ENCODE data around the gene DNAL1. TPM values are rescaled to one million over a fixed set of nuclear protein-coding genes. Genes with fewer than 3 reads are reported as not detected.

DNAL1 gene
- total RNA-seq, 1 donor from 2014 or later = 5.3 TPM

- DNase-seq (ENCODE audit: low spot score) = no peak
- Mint-ChIP-seq H3K4me1 (ENCODE audit: low read depth) (no peaks in the 10 kb centered on the region), H3K27ac (no peak overlapping the region), H3K9me3 (no peaks in the 10 kb centered on the region), H3K36me3 (ENCODE audit: low read depth) (peaks cover 2% of the 10 kb centered on the region), H3K4me3 (no peak overlapping the region), H3K27me3 (ENCODE audit: insufficient read depth) (no peaks in the 10 kb centered on the region)
- intact Hi-C loops (cut with micrococcal nuclease) = no loop called here
These were observed 15.7 kb downstream of the DNAL1 start for GRCh38 chr14:73660511-73660910.

- intact Hi-C loops (cut with micrococcal nuclease) = no loop called here
- Mint-ChIP-seq H3K36me3 (ENCODE audit: low read depth) (peaks cover 2% of the 10 kb centered on the region), H3K4me1 (ENCODE audit: low read depth) (no peaks in the 10 kb centered on the region), H3K4me3 (no peak overlapping the region), H3K27me3 (ENCODE audit: insufficient read depth) (no peaks in the 10 kb centered on the region), H3K27ac (no peak overlapping the region), H3K9me3 (no peaks in the 10 kb centered on the region)
- DNase-seq (ENCODE audit: low spot score) = no peak
These were observed 17.1 kb downstream of the DNAL1 start for GRCh38 chr14:73661872-73662271.

GRCh38 chr14:73662487-73662943 lies 17.7 kb downstream of the DNAL1 start:
- H3K27ac Mint-ChIP-seq = no peak overlapping the region
- no peaks in the 10 kb centered on the region for H3K4me1 Mint-ChIP-seq (ENCODE audit: low read depth)
- H3K9me3 Mint-ChIP-seq = no peaks in the 10 kb centered on the region
- intact Hi-C loops (cut with micrococcal nuclease) = no loop called here
- H3K36me3 Mint-ChIP-seq (ENCODE audit: low read depth) = peaks cover 2% of the 10 kb centered on the region
- no peak overlapping the region for H3K4me3 Mint-ChIP-seq
- DNase-seq (ENCODE audit: low spot score) = no peak
- H3K27me3 Mint-ChIP-seq (ENCODE audit: insufficient read depth) = no peaks in the 10 kb centered on the region

- intact Hi-C loops (cut with micrococcal nuclease) = no loop called here
- peaks cover 2% of the 10 kb centered on the region for H3K36me3 Mint-ChIP-seq (ENCODE audit: low read depth)
- no peak overlapping the region for H3K27ac Mint-ChIP-seq
- no peaks in the 10 kb centered on the region for H3K9me3 Mint-ChIP-seq
- H3K4me3 Mint-ChIP-seq = no peak overlapping the region
- H3K27me3 Mint-ChIP-seq (ENCODE audit: insufficient read depth) = no peaks in the 10 kb centered on the region
- no peaks in the 10 kb centered on the region for H3K4me1 Mint-ChIP-seq (ENCODE audit: low read depth)
- DNase-seq (ENCODE audit: low spot score) = no peak
These were observed 18.9 kb downstream of the DNAL1 start for GRCh38 chr14:73663548-73664212.

- Mint-ChIP-seq H3K4me3 (no peak overlapping the region), H3K27me3 (ENCODE audit: insufficient read depth) (no peaks in the 10 kb centered on the region), H3K27ac (no peak overlapping the region), H3K36me3 (ENCODE audit: low read depth) (peaks cover 2% of the 10 kb centered on the region), H3K9me3 (no peaks in the 10 kb centered on the region), H3K4me1 (ENCODE audit: low read depth) (no peaks in the 10 kb centered on the region)
- no peak for DNase-seq (ENCODE audit: low spot score)
- intact Hi-C loops (cut with micrococcal nuclease) = no loop called here
These were observed 20.3 kb downstream of the DNAL1 start for GRCh38 chr14:73665130-73665529.

GRCh38 chr14:73666583-73666982 lies 21.8 kb downstream of the DNAL1 start:
- no peak for DNase-seq (ENCODE audit: low spot score)
- intact Hi-C loops (cut with micrococcal nuclease) = no loop called here

GRCh38 chr14:73667854-73668253 lies 23.1 kb downstream of the DNAL1 start:
- intact Hi-C loops (cut with micrococcal nuclease) = no loop called here
- Mint-ChIP-seq H3K27me3 (ENCODE audit: insufficient read depth) (no peaks in the 10 kb centered on the region), H3K36me3 (ENCODE audit: low read depth) (peaks cover under 1% of the 10 kb centered on the region), H3K9me3 (no peaks in the 10 kb centered on the region), H3K27ac (no peak overlapping the region), H3K4me3 (no peak overlapping the region), H3K4me1 (ENCODE audit: low read depth) (no peaks in the 10 kb centered on the region)
- DNase-seq (ENCODE audit: low spot score) = no peak

More at GRCh38 chr14:73666583-73666982, 21.8 kb downstream of the DNAL1 start:
- Mint-ChIP-seq H3K36me3 (ENCODE audit: low read depth) (peaks cover 2% of the 10 kb centered on the region), H3K4me1 (ENCODE audit: low read depth) (no peaks in the 10 kb centered on the region), H3K4me3 (no peak overlapping the region), H3K9me3 (no peaks in the 10 kb centered on the region), H3K27me3 (ENCODE audit: insufficient read depth) (no peaks in the 10 kb centered on the region), H3K27ac (no peak overlapping the region)

GRCh38 chr14:73674986-73675385 lies 30.2 kb downstream of the DNAL1 start:
- no peaks in the 10 kb centered on the region for H3K27me3 Mint-ChIP-seq (ENCODE audit: insufficient read depth)
- peaks cover 1% of the 10 kb centered on the region for H3K36me3 Mint-ChIP-seq (ENCODE audit: low read depth)
- intact Hi-C loops (cut with micrococcal nuclease) = no loop called here
- H3K27ac Mint-ChIP-seq = no peak overlapping the region
- H3K9me3 Mint-ChIP-seq = no peaks in the 10 kb centered on the region
- H3K4me1 Mint-ChIP-seq (ENCODE audit: low read depth) = no peaks in the 10 kb centered on the region
- no peak overlapping the region for H3K4me3 Mint-ChIP-seq
- no peak for DNase-seq (ENCODE audit: low spot score)

GRCh38 chr14:73678698-73679097 lies 33.9 kb downstream of the DNAL1 start:
- no peak overlapping the region for H3K4me3 Mint-ChIP-seq
- intact Hi-C loops (cut with micrococcal nuclease) = no loop called here
- H3K9me3 Mint-ChIP-seq = no peaks in the 10 kb centered on the region
- peaks cover 1% of the 10 kb centered on the region for H3K36me3 Mint-ChIP-seq (ENCODE audit: low read depth)
- H3K27ac Mint-ChIP-seq = no peak overlapping the region
- H3K4me1 Mint-ChIP-seq (ENCODE audit: low read depth) = no peaks in the 10 kb centered on the region
- no peaks in the 10 kb centered on the region for H3K27me3 Mint-ChIP-seq (ENCODE audit: insufficient read depth)
- no peak for DNase-seq (ENCODE audit: low spot score)

- DNase-seq (ENCODE audit: low spot score) = no peak
- Mint-ChIP-seq H3K36me3 (ENCODE audit: low read depth) (no peaks in the 10 kb centered on the region), H3K27me3 (ENCODE audit: insufficient read depth) (no peaks in the 10 kb centered on the region), H3K4me3 (no peak overlapping the region), H3K9me3 (no peaks in the 10 kb centered on the region), H3K27ac (no peak overlapping the region), H3K4me1 (ENCODE audit: low read depth) (no peaks in the 10 kb centered on the region)
- intact Hi-C loops (cut with micrococcal nuclease) = no loop called here
These were observed 36.0 kb downstream of the DNAL1 start for GRCh38 chr14:73680821-73681220.

- Mint-ChIP-seq H3K4me1 (ENCODE audit: low read depth) (no peaks in the 10 kb centered on the region), H3K36me3 (ENCODE audit: low read depth) (peaks cover 3% of the 10 kb centered on the region), H3K27me3 (ENCODE audit: insufficient read depth) (no peaks in the 10 kb centered on the region), H3K4me3 (no peak overlapping the region), H3K9me3 (no peaks in the 10 kb centered on the region), H3K27ac (no peak overlapping the region)
- DNase-seq (ENCODE audit: low spot score) = no peak
- intact Hi-C loops (cut with micrococcal nuclease) = no loop called here
These were observed 39.8 kb downstream of the DNAL1 start for GRCh38 chr14:73684627-73685026.

- Mint-ChIP-seq H3K4me1 (ENCODE audit: low read depth) (no peaks in the 10 kb centered on the region), H3K4me3 (no peak overlapping the region), H3K36me3 (ENCODE audit: low read depth) (peaks cover 3% of the 10 kb centered on the region), H3K9me3 (no peaks in the 10 kb centered on the region), H3K27me3 (ENCODE audit: insufficient read depth) (no peaks in the 10 kb centered on the region), H3K27ac (no peak overlapping the region)
- intact Hi-C loops (cut with micrococcal nuclease) = no loop called here
- DNase-seq (ENCODE audit: low spot score) = no peak
These were observed 40.5 kb downstream of the DNAL1 start for GRCh38 chr14:73685328-73685727.

GRCh38 chr14:73686901-73687300 lies 42.1 kb downstream of the DNAL1 start:
- DNase-seq (ENCODE audit: low spot score) = no peak
- Mint-ChIP-seq H3K27ac (no peak overlapping the region), H3K4me3 (no peak overlapping the region), H3K9me3 (no peaks in the 10 kb centered on the region), H3K4me1 (ENCODE audit: low read depth) (no peaks in the 10 kb centered on the region), H3K27me3 (ENCODE audit: insufficient read depth) (no peaks in the 10 kb centered on the region), H3K36me3 (ENCODE audit: low read depth) (peaks cover 5% of the 10 kb centered on the region)
- intact Hi-C loops (cut with micrococcal nuclease) = no loop called here

- intact Hi-C loops (cut with micrococcal nuclease) = no loop called here
- Mint-ChIP-seq H3K27me3 (ENCODE audit: insufficient read depth) (no peaks in the 10 kb centered on the region), H3K4me1 (ENCODE audit: low read depth) (peaks cover 25% of the 10 kb centered on the region), H3K4me3 (no peak overlapping the region), H3K27ac (no peak overlapping the region), H3K36me3 (ENCODE audit: low read depth) (peaks cover 5% of the 10 kb centered on the region), H3K9me3 (no peaks in the 10 kb centered on the region)
- DNase-seq (ENCODE audit: low spot score) = no peak
These were observed 49.3 kb downstream of the DNAL1 start for GRCh38 chr14:73694083-73694482.

Measured in activated T-helper 1 cell treated with anti-CD3 and anti-CD28 coated beads, Interleukin-12 subunit alpha, Interleukin-12 subunit beta, Interleukin-2, Interleukin-4 antibody, amounts not matched to agents 30 ng/mL and 10 ng/mL and 1 ng/mL, durations not matched to agents 14 hours and 24 hours and 36 hours (primary cell).